Measurements from ENCODE around the gene BTBD7.

BTBD7 gene

DNA sequence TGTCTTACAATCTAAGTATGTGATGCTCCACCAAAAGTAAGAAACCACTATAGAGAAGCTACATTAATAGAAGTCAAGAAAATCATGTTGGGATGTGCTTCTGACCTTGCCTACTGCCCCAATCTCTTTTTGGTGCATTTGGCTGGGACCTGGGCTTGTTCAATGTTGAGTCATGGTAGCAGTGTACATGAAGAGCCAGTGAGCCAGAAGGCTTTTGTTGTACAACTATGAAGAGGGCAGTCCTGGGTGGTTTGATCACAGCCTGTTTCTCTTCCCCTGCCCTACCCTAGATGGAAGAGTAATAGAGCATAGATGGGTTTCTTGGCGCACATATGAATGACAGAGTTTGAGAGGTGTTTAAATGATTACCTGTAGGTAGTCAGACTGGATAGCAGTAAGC lies 69.4 kb downstream of the BTBD7 start:
- no peak for TF ChIP-seq EZH2phosphoT487 (conservative IDR thresholded peaks at IDR 0.05; ENCODE audit: low read length)
- TF ChIP-seq, protein P1, sequence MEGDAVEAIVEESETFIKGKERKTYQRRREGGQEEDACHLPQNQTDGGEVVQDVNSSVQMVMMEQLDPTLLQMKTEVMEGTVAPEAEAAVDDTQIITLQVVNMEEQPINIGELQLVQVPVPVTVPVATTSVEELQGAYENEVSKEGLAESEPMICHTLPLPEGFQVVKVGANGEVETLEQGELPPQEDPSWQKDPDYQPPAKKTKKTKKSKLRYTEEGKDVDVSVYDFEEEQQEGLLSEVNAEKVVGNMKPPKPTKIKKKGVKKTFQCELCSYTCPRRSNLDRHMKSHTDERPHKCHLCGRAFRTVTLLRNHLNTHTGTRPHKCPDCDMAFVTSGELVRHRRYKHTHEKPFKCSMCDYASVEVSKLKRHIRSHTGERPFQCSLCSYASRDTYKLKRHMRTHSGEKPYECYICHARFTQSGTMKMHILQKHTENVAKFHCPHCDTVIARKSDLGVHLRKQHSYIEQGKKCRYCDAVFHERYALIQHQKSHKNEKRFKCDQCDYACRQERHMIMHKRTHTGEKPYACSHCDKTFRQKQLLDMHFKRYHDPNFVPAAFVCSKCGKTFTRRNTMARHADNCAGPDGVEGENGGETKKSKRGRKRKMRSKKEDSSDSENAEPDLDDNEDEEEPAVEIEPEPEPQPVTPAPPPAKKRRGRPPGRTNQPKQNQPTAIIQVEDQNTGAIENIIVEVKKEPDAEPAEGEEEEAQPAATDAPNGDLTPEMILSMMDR (IDR thresholded peaks at IDR 0.05; ENCODE audit: insufficient read depth, low read length, poor library complexity, severe bottlenecking) = no peak
- Histone ChIP-seq H3K9ac (ENCODE audit: low read length) (no peak overlapping the region), H3K79me2 (ENCODE audit: insufficient read depth, low read length) (no peaks in the 10 kb centered on the region), H3K4me3 (ENCODE audit: insufficient read depth, low read length, poor library complexity, severe bottlenecking) (no peak overlapping the region), H3K9me2 (replicated peaks; ENCODE audit: insufficient read depth, low read length) (no peaks in the 10 kb centered on the region), H3K9me3 (ENCODE audit: insufficient read depth, low read length) (no peaks in the 10 kb centered on the region), H3K27ac (ENCODE audit: low read depth, low read length) (no peak overlapping the region), H3K27me3 (ENCODE audit: low read length) (no peaks in the 10 kb centered on the region), H2AFZ (ENCODE audit: low read depth, low read length, severe bottlenecking) (no peak overlapping the region), H4K20me1 (ENCODE audit: low read depth, low read length) (no peaks in the 10 kb centered on the region), H3K4me2 (ENCODE audit: low read depth, low read length, poor library complexity, severe bottlenecking) (no peak overlapping the region), H3F3A (ENCODE audit: insufficient read depth) (no peaks in the 10 kb centered on the region), H3K36me3 (ENCODE audit: low read length) (peaks cover 14% of the 10 kb centered on the region; the same call in 1 of the 2 replicates)

DNA sequence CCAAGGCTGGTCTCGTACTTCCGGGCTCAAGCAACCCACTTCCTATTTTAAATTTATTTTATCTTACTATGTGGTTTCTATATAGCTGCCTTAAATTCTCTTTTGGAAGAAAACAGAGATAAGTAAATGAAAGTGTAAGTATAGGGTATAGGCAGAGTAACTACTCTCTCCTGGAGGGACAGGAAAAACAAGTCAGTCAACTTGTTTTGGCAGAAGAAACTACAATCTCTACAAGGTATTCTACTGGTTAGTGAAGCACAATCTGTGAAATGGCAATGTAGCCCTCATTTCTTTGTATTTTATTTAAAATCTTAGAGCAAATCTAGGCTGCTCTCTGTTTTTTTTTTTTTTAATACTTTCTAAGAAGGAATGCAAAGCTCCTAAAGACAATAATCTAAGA lies 70.4 kb downstream of the BTBD7 start:
- Histone ChIP-seq H4K20me1 (ENCODE audit: low read depth, low read length) (no peaks in the 10 kb centered on the region), H3K9me3 (ENCODE audit: insufficient read depth, low read length) (no peaks in the 10 kb centered on the region), H2AFZ (ENCODE audit: low read depth, low read length, severe bottlenecking) (no peak overlapping the region), H3K9me2 (replicated peaks; ENCODE audit: insufficient read depth, low read length) (no peaks in the 10 kb centered on the region), H3K27ac (ENCODE audit: low read depth, low read length) (no peak overlapping the region), H3K4me2 (ENCODE audit: low read depth, low read length, poor library complexity, severe bottlenecking) (no peak overlapping the region), H3K36me3 (ENCODE audit: low read length) (peaks cover 18% of the 10 kb centered on the region; the same call in 1 of the 2 replicates), H3K4me3 (ENCODE audit: insufficient read depth, low read length, poor library complexity, severe bottlenecking) (no peak overlapping the region), H3K27me3 (ENCODE audit: low read length) (no peaks in the 10 kb centered on the region), H3K9ac (ENCODE audit: low read length) (no peak overlapping the region), H3K79me2 (ENCODE audit: insufficient read depth, low read length) (no peaks in the 10 kb centered on the region), H3F3A (ENCODE audit: insufficient read depth) (no peaks in the 10 kb centered on the region)
- TF ChIP-seq EZH2phosphoT487 (conservative IDR thresholded peaks at IDR 0.05; ENCODE audit: low read length) = no peak
- TF ChIP-seq, protein P1 (IDR thresholded peaks at IDR 0.05; ENCODE audit: insufficient read depth, low read length, poor library complexity, severe bottlenecking) = no peak

DNA sequence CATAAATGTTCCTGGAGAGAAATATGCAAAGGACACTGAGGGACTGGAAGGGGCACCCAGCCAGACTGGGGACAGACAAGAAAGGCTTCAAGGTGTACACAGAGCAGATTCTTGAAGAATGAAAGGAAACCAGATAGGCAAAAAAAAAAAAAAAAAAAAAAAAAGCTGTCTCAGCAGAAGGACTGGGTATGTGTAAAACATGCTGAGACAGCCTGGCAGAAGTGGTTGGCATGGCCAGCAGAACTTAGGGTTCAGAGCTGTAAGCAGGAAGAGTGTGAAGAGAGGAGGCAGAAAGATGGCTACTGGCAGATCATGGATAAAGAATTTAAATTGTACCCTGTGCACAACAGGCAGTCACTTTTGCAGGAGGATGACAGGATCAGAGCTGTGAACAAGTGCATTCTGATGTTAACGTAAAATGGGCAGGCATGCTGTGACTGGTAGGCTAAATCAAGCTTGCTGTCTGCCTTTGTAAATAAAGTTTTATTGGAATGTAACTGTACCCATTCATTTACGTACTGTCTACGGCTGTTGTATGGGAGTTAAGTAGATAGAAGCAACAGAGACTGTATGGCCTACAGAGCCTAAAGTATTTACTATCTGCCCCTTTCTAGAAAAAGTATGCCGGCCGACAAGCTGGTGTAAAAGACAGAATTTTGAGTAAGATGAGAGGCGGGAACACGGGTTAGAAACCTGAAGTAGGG lies 83.6 kb downstream of the BTBD7 start:
- no peak overlapping the region for H3K27ac ChIP-seq (ENCODE audit: low read depth, low read length)
- H3F3A ChIP-seq (ENCODE audit: insufficient read depth) = no peaks in the 10 kb centered on the region

More for the DNA sequence above, 83.6 kb downstream of the BTBD7 start:
- H2AFZ ChIP-seq (ENCODE audit: low read depth, low read length, severe bottlenecking) = no peak overlapping the region
- TF ChIP-seq EZH2phosphoT487 (conservative IDR thresholded peaks at IDR 0.05; ENCODE audit: low read length) = no peak
- TF ChIP-seq, protein P1 (IDR thresholded peaks at IDR 0.05; ENCODE audit: insufficient read depth, low read length, poor library complexity, severe bottlenecking) = no peak
- H4K20me1 ChIP-seq (ENCODE audit: low read depth, low read length) = no peaks in the 10 kb centered on the region
- H3K4me3 ChIP-seq (ENCODE audit: insufficient read depth, low read length, poor library complexity, severe bottlenecking) = no peak overlapping the region
- H3K9me2 ChIP-seq (replicated peaks; ENCODE audit: insufficient read depth, low read length) = no peaks in the 10 kb centered on the region
- H3K79me2 ChIP-seq (ENCODE audit: insufficient read depth, low read length) = no peaks in the 10 kb centered on the region
- peaks cover 17% of the 10 kb centered on the region; the same call in 1 of the 2 replicates for H3K36me3 ChIP-seq (ENCODE audit: low read length)
- H3K4me2 ChIP-seq (ENCODE audit: low read depth, low read length, poor library complexity, severe bottlenecking) = no peak overlapping the region
- no peak overlapping the region for H3K9ac ChIP-seq (ENCODE audit: low read length)
- H3K9me3 ChIP-seq (ENCODE audit: insufficient read depth, low read length) = no peaks in the 10 kb centered on the region
- no peaks in the 10 kb centered on the region for H3K27me3 ChIP-seq (ENCODE audit: low read length)

Data from SU-DHL-6 (cell line).